Pons (tissue), 1 donor: ENCODE measurements around the gene C11orf97.
"Not testable (repeated sequence)": the region's sequence is repeated elsewhere in the genome, so short reads cannot be mapped to it uniquely, and the experiment has no call there.

ENCODE experiments used
- DNase-seq: peaks from one replicate; pipeline ENCODE4 v3.0.0-alpha.2; 2016; ENCODE audit warnings: low spot score

C11orf97 gene, protein sequence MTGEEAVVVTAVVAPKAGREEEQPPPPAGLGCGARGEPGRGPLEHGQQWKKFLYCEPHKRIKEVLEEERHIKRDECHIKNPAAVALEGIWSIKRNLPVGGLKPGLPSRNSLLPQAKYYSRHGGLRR

DNA sequence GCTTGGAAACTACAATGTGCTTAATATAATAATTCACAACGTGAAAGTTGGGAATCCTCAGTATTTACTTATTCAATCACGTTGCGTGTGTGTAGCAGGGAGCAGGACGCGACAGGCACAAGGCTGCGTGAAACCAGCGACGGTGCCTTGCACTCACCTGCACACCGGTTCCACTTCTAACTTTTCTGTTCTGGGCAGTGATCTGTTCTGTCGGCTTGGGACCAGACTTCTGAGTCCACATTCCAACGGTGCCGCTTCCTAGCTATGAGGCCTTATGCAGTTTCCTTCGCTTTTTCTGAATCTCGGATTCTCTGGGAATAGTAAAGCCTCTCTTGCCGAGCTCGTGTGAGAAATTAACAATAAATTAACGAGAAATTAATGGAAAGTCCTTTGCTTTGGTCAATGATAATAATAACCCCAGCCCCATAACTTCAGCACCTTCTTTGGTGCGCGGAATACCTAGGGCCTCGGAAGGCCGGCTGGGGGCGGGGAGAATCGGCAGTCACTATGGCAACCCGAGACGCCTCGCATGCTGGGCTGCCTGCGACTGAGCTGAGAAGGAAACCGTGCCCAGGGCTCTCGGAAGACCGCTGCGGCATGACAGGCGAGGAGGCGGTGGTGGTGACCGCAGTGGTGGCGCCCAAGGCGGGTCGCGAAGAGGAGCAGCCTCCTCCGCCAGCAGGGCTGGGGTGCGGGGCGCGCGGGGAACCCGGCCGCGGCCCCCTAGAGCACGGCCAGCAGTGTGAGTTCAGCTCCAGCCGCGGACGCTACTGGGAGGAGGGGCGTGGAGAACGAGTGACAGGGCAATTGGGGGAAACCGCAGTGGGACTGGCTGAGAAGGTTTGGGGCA, at the start of gene C11orf97:
TSS of gene C11orf97 (plus strand) at position 530 of the 850 bp plus-strand sequence. CDS start at position 598, 68 bp downstream.
- peak; percentile 16 for DNase-seq

DNA sequence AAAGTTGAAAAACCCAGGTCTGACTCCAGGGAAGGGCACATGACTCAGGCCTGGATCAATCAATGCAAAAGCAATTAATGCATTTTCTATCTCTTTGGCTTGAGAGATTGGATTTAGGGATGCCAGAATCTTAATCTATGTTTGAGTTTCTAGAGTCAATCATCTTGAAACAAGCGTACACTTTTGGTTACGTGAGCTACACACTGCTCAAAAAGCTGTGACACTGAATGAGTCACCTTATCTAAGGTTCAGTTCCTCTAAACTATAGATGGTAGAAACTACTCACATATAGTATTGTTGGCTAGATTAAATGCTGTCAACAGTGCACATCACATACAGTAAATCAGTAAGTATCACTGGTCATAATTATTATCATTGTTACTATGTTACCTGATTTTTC, 42.8 kb upstream of the C11orf97 start:
- no peak for DNase-seq

DNA sequence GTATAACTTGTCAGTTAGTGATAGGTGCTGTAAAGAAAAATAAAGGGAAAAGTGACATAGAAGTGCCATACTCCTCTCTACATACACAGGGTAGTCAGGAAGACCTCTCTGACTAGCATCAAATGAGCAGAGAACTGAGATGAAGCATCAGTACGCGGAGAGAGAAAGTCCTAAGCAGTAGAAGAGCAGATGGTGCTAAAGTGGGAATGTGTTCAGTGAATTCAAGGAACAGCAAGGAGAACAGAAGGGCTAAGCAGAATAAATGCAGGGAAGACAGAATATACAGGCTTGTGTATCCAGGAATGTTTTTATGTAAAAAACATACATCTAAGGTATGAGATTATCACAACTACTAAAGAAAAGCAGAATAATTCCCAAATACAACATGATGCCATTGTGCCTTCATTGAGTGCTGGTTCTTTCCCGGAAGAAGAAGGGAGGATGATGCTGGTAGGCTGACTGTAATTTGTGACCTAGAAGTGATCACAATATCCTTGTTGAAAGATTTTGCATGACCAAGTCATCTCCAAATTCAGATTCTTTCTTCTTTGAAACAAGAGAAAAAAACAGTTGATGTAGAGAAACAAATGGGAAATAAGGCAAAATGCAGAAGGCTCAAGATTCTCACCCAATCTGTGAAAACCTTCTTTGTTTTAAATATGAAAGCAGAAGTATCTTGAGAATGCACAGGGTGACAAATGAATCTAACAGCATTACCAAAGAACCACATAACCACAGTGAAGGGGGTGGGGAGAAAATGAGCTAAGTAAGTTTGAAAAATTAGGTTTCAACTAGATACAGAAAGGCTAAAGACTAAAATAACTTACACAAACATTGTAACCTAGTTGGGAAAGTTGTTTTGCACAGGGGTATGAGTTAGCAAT, 39.1 kb upstream of the C11orf97 start:
- DNase-seq: no peak

DNA sequence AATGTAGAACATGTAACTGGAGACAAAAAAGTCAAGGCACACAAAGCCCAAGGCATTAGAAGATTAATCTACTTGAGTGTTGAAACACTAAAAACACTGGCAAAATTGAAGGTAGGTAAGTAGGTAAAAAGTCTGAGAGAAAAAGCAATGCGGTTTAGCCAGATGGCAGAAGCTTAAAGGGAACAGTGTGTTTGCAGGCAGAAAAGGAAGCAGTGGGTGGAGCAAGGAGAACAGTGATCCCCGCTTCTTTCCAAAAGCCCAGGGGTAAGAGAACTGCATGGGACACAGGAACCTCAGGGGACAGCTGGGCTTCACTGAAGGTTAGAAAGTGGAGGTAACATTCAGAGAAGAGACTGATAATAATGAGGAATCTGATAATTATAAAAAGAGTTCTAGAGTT, 34.6 kb upstream of the C11orf97 start:
- DNase-seq: no peak

DNA sequence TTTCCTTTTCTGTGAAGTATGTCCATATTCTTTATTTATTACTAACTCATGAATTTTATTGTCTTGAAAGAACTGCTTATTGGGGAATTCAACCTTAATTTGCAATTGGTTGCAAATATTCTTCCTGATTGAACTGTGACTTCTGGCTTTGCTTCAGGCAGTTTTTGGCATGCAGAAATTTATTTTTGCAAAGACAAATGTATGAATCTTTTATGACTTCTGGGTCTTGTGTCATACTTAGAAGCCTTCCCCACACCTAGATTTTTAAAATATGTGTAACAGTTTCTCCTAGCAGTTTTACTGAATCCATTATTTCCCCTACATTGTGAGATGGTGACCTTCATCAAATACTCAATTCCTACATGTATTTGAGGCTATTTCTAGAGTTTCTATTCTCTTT, 30.9 kb upstream of the C11orf97 start:
- no peak for DNase-seq

DNA sequence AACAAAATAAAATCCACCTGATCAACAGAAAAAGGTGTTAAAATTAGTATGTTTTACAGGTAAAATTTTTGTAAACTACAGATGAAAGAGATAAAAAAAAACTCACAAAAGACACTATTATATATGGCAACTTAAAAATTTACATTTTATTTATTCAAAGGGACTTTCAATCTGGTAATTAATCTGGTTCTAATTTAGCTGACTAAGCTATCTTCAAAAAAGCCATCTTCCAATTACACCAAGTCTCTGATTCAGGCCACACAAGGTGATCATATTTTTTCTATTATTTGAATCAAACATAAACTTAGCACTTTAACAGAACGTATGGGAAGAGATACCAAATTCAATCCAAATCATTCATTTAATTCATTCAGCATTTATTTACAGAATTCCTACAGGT, 26.2 kb upstream of the C11orf97 start:
- no peak for DNase-seq

DNA sequence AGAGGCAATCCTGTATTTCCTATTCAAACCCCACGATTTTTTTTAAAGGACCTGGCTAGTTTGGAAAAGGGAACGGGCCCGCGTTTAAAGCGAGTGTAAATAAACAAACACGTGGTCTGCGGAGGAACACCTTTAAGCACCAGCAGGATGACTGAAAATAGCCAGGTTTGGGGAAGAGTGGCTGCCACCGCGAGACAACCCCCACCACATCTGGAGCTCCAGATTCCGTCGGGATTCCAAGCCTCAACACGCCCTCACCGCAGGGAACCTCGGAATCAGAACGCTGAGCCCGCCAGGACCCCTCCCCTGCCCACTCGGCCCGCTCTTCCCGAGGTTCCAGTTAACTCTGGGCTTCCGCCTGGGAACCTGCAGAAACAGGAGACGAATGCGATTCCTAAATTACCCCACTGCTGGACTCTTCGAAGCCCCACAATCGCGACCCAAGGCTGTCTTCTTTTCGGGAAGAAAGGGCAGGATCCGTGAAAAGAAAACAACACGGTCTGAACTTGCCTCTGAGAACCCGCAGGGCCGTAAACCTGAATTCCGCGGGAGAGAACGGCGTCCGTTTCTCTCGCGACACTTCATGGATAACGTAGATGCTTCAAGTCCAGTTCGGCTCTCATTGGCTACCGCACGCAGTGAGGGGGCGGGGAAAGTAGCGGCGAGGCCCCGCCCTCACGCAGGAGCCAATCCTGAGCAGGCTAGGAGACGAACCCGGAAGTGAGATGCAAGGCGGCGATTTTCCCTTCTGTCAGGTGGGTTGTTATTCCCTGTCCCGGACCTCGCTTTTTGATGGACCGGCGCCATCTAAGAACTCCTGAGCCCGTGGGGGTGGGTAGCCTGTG, 18.8 kb upstream of the C11orf97 start, which contains the start of the genes ANKRD49 and MRE11:
TSS of gene ANKRD49 (plus strand) at position 704 of the 845 bp plus-strand sequence. CDS start 2,710 bp downstream, outside the sequence.
TSS of gene MRE11 (minus strand) at position 564 of the 845 bp plus-strand sequence. CDS start 1,043 bp downstream, outside the sequence.
- DNase-seq: peak; percentile 98

DNA sequence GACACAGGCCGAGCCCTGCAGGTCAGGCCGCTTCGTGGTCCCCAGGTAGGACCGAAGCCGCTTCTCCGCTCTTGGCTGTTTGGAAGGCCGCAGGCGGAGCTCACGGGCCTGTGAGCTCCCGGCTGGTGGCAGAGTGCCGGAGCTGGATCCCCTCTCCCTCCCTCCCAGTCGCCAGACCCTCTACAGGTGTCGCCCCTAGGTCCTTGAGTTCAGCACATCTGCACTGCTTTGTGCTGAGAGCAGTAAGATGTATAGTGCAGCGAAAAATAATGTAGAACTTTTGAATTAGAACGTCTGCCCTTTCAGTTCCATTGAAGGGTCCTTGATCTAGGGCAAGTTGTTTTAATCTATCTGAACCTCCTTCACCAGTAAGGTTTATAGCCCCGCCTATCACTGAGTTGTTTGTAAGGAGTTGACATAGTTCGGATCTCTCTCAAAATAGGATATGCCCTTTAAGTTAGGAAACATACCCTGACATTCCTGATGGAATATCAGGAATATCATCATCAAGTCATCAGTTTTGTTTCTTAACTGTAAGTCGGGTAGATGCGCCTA, 18.1 kb upstream of the C11orf97 start:
- peak; percentile 11 for DNase-seq

DNA sequence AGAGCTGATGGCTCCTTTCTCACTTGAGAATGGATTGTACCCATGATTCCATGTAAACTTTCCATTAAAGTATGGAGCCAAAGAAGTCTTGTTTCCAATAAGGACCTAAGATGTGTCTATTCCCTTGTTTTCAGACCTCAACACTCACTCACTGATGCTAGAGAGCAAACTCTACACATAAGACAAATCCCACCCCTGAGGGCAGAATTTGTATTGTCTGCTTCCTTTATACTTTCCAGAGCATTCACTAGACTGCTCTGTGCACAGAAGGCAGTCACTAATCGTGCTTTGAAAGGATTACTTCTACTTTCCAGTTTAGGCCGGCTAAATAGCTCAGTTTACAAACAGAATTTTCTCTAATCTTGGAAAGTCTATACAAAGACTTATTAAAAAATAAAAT, 12.1 kb upstream of the C11orf97 start:
- no peak for DNase-seq

DNA sequence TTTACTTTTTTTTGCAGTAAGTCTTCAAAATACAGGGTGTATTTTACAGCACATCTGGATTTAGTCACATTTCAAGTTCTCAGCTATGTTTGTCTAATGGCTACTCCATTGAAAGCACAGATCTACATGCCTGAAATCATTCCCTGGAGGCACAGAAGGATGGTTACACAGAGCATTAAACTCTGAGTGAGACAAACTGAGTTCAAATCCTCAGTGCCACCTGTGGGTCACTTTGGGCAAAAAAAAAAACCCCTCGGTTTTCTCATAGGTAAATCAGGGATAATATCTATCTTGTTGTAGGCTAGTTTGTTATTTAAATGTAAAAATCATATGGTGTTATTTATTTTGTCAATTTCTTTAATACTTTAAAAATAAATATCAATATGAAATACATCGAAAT, 10.7 kb upstream of the C11orf97 start:
- no peak for DNase-seq

DNA sequence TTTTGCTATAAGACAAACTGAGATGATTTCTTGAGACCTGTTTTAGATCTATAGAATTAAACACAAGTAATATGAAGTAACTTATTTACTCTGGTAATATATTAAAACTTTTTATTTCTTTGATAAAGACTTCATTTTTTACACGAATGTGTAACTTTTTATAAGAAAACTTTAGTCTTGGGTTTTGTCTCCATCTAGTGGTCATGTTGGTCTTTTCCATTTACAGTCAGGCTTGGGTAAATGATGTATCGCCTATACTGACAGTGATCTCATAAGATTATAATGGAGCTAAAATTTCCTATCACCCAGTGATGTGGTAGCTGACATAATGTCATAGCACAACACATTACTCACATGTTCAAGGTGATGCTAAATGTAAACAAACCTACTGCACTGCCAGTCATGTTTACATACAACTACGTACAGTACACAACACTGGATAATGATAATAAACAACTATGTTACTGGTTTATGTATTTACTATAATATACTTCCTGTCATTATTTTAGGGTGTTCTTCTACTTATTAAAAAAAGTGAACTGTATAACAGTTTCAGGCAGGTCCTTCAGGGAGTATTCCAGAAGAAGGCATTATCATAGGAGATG, 7.5 kb upstream of the C11orf97 start:
- peak; percentile 71 for DNase-seq

DNA sequence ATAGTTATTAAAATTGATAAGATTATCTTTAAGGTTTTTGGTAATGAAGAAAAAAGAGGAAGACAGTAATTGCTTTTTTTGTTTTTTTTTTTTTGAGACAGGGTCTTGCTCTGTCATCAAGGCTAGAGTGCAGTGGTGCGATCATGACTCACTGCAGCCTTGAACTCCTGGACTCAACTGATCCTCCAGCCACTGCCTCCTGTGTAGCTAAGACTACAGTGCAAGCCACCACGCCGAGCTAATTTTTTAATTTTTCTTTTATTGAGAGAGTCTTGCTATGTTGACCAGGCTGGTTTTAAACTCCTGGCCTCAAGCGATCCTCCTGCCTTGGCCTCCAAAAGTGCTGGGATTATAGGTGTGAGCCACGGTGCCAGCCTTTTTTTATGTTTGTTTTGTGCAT, 5.7 kb upstream of the C11orf97 start:
- DNase-seq: not testable (repeated sequence)

DNA sequence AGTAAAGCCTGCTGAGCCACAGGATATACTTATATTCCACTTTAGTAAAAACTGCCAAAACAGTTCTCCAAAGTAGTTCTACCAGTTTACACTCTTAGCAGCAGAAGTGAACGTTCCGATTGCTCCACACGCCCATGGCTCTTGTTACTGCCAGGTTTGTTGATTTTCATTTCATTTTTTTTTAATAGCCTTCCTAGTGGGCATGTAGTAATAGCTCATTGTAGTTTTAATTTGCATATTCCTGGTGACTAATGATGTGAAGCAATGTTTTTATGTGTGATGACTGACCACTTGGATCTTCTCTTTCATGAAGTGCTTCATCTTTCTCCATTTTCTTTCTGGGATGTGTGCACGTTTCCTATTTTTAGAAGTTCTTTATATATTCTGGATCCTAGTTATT, 4.8 kb upstream of the C11orf97 start:
- no peak for DNase-seq

DNA sequence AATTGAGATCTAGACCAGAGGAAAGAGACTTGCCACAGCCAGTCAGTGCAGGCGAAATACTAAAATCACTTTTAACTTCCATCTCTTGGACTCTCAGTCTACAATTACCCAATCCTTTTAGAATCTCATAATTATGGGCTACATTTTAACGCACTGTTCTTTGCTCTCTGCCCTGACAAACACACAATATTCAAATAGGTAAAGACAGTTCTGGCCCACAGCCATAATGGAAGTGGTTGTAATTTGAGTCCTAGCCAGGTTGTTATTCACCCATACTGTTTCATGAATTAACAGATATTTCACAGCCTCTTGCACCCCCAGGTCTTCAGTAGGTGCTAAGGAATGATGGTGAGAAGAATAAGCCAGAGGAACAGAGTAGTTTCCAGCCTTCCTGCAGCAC, 830 bp downstream of the C11orf97 start:
- DNase-seq: no peak

DNA sequence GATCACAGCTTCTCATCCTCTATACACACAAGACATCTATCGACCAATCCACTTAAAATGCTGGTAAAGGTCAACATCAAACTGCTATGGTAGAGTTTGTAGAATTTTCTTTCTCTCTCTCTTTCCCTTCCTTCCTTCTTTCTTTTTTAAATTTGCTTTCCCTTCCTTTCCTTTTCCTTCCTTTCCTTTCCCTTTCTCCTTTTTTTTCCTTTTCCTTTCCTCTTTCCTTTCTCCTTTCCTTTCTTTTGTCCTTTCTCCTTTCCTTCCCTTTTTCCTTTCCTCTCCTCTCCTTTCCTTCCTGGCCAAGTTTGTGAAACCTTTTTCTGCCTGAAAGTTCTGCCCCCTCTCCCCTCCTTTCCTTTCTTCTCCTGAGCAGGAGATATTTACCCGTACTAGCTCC, 3.1 kb downstream of the C11orf97 start:
- no peak for DNase-seq

DNA sequence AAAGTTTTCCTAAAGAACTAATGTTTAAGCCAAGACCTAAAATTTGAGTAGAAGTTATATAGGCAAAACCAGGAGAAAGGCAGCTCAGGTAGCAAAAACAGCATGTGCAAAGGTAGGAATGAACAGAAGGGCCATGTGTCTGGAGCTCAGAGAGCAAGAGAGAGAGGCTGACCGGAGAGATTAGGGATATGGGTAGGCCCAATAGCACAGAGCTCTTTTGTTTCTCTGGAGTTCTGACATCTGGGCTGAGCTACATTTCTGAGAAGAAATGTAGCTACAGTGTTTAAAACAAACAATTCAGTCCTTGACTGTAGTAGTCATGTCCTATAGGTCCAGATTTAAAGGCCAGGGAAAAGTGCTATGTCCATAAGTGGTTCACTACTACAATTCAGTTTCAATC, 4.5 kb downstream of the C11orf97 start:
- DNase-seq: peak; percentile 21

DNA sequence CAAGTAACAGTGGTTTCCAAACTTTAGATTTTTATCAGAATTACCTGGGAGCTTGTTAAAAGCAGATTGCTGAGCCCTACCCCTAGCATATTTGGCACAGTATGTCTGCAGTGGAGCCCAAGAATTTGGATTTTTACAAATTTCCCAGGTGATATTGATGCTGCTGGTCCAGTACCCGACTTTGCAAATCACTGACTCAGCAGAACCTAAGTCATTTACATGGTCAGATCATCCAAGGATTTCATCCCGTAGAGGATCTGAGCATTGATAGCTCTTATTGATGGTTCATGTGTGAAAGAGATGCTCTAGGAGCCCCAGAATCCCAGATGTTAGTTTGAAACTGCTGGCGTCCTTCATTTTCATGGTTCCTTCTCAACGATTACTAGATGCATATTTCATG, 6.0 kb downstream of the C11orf97 start:
- no peak for DNase-seq

DNA sequence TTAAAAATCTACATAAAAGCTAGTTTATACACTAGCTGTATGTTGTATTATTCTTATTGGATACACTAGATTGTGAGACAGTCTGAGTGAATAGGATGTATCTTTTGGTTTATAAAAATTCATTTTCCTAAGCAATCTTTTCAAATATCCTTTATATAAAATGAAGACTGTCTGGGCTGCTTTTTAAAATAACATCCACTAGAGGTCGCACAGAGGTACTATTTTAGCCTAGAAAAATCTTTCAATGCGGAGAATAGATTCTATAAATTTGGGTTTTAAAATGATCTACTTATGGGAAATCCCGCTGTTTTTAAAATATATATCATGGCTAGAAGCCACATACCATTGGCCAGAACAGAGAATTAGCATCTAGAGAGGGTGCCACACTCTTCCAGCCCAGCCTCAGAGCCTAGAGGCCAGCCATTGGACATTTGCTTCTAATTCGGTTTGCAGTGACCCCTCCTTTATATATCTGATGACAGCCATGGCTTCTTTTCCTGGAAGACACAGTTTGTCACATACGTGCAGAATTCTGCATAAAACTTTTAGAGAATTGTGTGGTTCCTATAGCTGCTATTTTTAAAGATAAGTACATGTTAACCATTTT, 7.3 kb downstream of the C11orf97 start:
- peak; percentile 68 for DNase-seq

DNA sequence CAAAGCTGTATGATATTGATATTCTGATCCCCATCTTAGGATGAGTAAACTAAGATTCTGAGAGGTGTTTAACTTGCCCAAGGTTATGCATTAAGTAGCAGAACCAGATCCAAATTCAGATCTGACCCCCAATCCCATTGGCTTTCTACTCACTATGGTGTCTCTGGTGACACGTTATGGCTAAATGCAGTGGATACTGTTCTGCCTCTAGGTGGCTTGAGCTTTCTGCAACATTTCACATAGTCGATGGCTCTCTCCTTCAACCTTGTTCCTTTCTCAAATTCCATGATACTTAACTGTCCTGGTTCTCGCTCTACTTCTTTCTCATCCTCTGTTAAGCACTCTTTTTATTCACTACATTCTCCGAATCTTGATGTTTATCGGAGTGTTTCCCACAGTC, 9.4 kb downstream of the C11orf97 start:
- peak; percentile 22 for DNase-seq

DNA sequence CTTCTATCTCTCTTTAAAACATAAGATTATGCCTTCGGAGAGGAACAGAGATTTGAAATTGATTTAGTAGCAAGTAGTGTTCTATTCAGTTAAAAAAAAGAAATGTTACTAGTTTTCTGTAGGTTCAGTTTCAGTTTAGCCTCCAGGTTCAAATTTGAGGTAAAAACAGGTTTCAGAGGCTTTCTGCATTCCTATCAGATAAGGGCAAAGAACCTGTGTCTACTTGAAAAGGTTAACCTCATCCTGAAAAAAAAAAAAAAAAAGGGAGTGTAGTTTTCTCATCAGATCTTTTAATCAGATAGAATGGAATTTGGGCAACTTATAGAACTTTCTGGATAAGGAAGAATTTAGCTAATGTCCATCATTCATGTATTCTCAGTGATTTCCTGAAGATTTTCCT, 12.1 kb downstream of the C11orf97 start:
- no peak for DNase-seq
